Stimulated activated CD8-positive, alpha-beta memory T cell treated with anti-CD3 and anti-CD28 coated beads, Interleukin-4, amount 100 ng/mL, for 4 hours (primary cell): ENCODE data around the gene GATAD2A.

Experiments
- DNase-seq, 2 donors: peaks; one replicate each; pipeline ENCODE4 v3.0.0-alpha.2; 2020; ENCODE audit warnings: low read depth in 2 of 2, low spot score in 1 of 2

The GATAD2A gene

DNA sequence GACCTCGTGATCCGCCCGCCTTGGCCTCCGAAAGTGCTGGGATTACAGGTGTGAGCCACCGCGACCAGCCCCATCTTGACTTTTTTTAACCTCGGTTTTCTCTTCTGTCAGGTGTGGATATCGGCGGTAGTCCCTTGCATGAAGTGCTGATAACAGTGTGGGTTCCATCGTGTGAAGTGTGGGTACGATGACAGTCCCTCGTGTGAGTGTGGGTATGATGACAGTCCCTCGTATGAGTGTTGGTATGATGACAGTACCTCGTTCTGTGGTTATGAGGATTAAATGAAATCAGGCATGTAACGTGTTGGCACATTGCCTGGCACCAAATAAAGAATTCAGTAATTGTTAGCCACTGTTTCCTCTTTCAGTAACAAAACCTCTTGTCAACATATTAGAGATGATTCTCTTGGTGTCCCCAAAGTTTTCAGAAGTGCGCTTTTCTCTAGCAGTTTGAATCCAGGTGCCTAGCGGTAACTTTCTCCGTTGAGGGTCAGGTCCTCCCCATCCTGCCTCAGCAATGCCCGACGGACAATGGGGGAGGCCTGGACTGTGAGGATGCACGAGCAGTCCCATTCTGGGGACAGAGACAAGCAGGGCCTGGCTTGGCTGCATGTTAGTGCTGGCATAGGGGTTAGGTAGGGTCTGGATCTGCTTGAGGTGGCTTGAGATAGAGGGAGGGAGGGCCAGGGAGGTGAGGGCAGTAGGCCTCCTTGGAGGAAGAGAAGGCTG is 15.3 kb downstream of the GATAD2A start:
- peak in 1 of 2 donors; percentile 40 for DNase-seq

DNA sequence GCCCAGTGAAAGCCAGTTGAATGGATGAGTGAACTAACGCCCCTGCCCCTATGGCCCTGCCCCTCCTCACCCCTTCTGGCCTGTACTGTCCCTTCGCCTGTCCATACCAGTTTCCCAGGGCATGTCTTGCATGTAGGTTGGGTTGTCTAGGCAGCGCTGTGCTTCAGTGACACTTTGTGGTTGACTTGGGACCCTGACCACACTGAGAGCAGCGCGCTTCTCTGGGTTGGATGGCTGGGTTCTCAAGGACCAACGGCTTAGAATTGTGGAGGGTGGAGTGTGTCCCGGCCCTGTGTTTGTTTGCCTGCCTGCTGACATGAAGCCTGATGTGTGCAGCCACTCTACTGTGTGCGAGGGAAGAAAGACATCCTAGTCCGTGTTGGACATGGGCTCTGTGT is 15.8 kb downstream of the GATAD2A start:
- DNase-seq = no peak

DNA sequence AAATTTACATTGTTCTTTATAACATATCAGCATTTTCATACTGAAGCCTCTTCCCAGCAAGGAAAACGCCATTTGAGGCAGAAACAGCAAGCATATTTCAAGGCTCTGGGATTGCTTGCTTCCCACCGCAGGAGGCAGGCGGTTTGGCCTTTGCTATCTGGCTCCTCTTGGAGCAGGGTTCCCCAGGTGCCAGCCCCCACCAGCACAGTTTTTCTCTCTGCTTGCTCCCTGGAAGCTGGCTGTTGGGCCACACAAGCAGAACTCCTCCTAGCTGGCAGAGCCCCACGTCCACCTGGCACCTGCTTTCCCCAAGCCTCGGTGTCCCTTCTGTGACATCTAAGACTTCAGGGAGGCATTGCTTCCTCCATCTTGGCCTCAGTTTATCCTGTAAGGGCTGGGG is 16.7 kb downstream of the GATAD2A start:
- no peak for DNase-seq

DNA sequence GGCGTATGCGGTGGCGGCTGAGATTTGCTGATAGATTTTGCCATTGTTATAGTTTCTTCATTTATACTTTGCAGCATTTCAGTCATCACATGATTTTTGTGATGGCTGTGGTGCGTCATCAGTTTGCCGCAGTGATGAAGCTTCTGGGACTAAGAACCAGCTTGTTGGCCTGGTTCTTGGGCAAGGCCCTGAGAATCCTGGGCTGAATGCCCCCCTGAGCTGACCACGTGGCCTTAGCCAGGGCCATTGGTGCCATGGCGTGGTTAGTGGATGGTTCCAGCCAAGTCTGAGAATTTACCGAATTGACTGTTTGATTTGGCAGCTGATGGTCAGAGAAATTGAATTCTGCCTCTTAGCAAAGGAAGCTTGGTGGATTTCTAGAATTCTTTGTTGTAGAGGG is 17.8 kb downstream of the GATAD2A start:
- no peak for DNase-seq

DNA sequence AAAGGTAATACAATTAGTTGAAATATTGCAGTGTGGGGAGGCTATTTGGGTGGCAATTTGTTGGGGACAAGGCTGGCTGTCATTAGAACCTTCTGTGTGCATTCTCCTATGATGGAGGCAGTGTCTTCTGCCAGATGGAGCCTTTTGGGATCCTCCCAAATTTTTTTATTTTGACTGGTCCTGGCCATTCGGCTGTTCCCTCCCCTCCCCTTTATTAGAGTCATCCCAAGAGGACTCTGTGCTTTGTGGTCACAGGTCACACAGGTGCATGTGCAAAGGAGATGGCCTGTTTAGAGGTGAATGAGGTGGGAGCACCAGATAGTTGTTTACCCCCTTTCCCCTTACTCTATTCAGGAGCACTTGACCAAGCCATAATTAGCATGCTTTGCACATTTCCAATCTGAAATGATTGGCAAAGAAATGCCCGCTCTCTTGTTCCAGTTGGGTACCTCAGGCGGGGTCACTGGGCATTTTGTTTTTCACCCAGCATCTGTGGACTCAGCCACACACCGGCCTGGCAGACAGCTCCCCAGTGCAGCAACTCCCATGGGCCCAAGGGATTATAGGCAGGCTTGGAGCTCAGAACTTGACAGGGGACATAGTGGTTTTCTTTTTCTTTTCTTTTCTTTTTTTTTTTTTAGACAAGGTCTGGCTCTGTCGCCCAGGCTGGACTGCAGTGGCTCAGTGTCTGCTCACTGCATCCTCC is 19.8 kb downstream of the GATAD2A start:
- no peak for DNase-seq

DNA sequence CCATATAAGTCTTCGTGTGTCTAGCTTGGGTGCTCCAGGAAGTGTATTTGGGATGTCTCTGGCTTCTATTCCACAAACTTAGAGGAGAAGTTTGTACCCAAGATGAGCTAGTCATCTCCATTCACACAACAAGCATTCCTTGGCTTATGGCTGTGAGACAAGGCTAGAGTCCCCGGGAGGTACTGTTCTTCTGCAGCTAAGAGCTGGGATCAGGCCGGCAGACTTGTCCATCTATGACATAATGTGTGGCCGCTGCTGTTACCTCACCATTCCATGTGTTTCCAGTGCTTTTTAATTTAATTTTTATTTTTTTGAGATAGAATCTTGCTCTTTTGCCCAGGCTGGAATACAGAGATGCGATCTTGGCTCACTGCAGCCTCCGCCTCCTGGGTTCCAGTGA is 20.7 kb downstream of the GATAD2A start:
- DNase-seq = no peak

DNA sequence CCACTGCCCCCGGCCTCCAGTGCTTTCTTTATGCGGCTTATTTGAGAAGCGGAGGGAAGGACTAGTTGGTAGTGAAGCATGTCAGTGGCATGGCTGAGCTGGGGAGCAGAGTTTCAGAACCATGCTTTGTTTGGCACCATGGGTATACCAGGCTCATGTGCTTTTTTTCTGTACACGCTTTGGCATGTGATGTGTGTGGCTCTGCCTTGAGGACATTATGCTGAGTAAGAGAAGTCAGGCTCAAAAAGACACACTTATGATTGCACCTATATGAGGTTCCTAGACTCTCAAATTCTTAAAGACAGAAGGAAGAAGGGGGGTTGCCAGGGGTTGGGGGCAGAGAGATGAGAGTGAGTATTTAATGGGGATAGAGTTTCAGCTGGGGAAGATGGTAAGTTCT is 21.3 kb downstream of the GATAD2A start:
- DNase-seq = no peak

DNA sequence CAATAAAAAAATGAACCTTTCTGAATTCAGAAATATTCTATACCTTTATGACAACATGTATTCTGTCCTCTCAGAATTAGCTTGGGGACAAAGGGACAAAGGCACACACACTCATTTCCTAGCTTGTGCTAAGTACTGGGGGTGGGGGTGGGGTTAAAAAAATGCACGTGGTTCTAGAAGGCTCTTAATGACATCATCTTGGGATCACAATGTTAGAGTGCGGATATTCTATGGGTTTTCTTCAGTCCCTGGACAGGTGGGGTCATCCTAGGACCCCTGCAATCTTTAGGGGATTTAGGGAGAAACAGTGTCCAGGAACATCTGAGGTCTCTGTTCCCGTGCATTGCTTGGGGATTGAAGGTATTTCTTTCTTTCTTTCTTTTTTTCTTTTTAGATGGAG is 21.8 kb downstream of the GATAD2A start:
- no peak for DNase-seq

DNA sequence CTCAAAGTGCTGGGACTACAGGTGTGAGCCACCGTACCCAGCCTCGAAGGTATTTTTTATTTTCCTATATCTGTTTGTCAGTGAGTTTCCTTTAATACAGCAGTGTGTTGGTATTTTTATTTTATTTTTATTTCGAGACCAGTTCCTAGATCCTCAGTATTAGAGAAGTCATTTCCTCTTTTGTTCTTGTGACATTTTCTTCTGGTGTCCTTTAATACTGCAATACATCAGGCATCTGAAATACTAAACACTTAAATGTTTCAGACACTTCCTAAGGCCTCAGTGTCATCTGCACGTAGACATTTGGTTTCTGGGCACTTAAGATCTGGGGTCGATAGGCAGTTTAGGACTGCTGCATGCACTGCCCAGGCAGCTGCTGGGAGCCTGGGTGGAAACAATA is 22.5 kb downstream of the GATAD2A start:
- DNase-seq = no peak

DNA sequence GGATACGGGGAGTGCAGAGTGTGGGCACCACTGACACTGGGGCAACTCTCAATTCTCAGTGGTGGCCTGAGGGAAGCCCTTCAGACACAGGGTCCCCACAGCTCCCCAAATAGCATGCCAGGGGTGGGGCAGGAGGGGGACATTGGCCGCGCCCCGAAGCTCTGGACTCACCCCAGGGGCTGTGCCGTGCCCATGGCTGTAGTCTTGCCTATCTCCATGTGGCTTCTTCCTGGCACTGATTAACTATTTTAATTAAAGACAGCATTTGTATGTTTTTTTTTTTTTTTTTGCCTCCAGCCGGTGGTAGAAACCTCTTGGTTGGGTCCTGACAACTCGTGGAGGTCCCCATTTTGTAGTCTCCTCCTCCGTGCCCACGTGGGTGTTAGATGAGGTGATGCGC is 23.3 kb downstream of the GATAD2A start:
- DNase-seq = no peak

DNA sequence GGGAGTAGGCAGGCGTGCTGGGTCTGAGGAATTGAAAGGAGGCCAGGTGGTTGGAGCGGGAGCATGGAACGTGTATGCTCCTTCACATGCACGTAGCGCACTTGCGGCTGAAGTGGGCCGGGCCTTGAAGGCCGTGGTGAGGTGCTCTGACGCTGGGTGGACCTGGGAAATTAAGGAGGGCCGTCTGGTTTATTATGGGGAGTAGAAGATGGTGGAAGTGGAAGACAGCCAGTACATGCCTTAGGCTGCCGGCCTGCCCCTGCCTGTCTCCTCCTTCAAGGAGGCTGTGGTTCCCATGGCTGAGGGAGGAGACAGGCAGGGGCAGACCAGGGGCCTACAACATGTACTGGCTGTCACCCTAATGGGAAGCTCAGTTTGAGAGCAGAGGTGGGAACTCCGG is 23.9 kb downstream of the GATAD2A start:
- DNase-seq = no peak

DNA sequence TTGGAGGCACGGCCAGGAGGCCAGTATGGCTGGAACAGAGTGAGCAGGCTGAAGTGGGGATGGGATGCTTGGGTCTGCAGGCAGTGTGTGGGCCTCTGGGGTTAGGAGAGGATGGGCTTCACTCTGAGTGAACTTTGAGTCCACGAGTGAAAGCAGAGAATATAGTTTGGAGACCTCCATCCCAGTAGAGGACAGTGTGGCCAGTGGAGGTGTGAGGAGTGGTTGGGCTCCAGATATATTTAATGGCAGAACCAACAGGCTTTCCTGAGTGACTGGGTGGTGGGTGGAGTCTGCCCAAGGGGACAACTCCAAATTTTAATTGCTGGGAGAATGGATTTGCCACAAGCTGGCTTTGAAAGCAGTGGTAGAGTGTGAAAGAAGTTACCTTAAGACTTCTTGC is 27.3 kb downstream of the GATAD2A start:
- no peak for DNase-seq

DNA sequence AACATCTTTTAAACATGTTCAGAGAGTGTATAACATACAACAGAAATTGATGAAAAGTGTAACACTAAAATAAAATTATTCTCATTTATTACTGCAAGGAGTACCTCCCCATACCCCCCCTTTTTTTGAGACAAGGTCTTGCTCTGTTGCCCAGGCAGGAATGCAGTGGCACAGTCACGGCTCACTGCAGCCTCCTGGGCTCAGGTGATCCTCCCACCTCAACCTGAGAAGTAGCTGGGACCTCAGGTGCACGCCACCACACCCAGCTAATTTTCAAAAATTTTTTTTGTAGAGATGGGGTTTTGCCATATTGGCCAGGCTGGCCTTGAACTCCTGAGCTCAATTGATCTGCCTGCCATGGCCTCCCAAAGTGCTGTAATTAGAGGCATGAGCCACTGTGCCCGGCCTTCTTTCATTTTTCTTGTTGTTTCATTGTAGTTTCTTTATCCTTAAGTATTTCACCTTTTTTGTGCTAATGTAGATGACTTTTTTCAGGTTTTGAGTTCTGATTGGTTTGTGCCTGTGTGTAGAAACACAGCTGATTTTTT is 28.3 kb downstream of the GATAD2A start:
- DNase-seq = no peak

DNA sequence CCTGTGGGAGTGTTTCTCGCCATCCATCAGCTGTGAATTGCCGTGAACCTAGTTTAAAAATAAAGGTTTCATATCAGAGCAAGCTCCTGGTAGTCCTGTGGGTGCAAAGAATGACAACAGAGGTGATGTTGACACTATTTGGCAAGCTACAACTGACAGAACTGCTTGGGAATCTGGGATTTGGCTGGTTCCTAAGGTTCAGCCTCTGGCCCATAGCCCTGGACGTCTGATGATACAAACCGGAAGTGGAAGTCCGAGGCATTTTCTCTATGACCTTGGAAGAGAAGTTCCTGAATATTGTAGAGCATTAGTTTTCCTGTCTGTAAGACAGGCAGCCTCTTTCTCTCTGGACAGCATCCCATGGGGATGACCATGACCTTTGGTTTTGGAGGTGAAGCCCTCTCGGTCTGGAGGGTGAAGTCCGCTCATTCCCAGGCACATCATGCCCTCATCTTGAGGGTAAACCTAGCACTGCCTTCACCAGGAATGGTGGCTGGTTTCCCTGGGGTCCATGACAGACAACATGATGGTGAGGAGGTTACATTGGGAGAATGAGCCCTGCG is 29.1 kb downstream of the GATAD2A start:
- no peak for DNase-seq

DNA sequence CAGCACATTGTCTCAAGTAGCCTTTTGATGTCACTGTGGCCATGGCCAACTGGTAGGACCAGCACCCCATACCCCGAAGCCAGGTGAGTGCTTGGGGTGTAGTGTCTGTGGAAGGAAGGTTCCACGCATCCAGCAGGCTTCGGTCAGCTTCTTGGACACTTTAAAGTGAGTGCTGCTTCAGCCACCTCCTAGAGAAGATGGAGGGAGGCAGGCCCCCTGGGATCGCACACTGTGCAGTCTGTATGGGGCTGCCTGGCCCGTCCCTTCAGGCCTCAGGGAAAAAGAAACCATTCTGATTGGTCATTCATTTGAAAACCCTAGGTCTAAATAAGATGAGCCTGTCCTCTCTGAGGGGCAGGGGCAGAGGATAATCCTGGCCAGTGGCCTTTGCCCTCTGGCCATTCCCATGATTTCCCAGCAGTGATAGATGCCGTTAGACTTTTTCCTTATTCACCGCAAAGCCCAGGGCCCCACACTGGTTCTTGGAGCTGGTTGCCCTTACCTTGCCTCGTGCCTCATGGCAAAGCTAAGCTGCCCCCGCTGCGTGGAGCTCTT is 30.7 kb downstream of the GATAD2A start:
- DNase-seq = no peak

DNA sequence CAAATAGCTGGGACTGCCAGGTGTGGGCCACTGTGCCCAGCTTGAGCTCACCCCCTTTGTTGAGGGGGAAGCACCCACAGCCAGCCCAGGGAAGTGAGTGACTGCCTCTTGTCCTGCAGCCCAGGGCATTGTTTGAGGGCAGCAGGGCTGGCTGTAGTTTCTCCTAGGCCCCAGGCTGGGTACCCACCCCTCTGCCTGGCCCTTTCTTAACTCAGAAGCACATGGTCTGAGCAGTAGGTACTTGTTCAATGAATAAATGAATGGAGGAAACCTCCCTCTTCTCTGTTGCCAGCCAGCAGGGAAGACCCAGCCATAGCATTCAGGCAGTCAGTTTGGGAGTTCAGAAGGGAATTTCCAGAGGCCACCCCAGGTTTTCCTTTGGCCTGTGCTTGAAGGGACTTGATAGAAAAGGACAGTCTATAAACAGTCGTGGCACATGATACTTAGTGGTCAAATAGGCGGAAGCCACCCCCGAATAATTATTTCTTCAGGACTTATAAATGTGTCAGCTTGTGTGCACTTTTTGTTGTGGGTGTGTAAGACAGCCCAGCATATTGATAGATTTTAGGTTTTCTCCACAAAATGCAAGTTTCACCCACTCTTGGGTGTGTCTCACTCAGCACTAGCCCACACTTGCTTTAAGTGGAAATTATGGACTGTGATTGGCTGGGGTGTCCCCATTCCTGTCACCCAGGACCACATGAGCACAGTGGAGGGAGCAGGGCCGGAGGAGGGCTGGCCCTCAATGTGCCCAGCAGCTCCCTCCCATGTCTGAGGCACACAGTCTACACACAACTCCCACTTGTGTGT is 33.1 kb downstream of the GATAD2A start:
- no peak for DNase-seq

DNA sequence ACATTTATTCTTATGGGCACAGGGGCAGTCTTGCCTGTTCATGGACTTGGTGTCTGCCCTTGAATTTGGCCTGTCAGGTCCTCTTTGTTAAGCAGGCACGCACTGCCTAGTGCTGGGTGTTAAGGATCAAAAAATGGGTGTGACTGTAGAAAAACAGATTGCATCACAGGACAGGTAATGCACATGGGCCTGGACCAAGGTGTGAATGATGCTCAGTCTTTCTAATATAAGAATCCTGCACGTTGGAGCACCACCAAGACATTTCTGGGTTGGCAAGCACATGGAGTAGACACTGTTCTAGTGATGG is 33.7 kb downstream of the GATAD2A start:
- no peak for DNase-seq

DNA sequence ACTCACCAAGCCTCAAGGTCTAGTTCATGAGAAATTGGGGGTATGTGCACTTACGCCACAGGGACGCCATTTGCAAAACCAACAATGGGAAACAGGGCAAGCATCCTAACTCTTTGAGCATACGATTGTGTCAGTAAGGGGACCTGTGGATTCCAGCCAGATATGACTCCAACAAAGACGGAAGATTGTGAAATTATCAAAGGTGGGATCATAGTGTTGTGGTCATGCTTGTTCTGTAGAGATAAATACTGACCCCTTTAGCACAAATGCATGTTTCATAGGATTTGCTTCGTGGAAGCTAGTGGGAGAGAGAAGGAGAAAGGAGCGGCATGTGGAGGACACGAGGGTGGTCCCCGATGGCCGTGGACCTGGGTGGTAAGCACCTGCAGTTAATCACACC is 37.8 kb downstream of the GATAD2A start:
- no peak for DNase-seq

DNA sequence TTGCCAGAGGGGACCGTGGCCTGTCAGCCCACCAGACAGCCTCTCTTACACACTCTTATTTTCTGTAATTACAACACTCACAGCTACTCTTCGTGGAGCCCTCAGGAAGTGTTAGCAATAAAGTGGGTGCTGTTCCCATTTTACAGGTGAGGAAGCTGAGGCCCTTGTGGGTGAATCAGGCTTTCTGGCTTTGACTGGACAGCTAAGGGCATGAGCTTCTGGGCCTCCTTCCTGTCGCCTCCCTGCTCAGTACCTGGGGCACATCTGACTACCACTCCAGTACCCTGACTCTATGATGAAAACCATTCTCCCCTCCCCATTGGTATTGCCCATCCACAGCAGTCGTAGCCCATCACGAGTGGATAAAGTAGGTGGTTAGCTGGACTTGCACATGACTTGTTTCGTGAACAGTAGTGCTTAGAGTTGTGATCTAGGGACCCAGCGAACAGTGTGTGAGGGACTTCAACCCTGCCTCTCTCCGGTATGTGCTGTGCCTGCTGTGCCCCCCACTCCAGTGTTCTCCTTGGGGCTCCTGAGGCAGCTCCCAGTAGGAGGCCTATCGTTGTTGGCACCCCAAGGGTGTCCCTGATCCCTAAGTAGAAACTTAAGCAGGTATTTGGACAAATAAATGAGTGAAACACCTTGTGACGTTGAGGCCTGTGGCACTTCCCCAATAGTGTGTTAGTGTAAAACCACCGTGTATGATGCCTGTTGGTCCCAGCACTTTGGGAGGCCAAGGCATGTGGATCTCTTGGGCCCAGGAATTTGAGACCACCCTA is 38.6 kb downstream of the GATAD2A start:
- DNase-seq = no peak

DNA sequence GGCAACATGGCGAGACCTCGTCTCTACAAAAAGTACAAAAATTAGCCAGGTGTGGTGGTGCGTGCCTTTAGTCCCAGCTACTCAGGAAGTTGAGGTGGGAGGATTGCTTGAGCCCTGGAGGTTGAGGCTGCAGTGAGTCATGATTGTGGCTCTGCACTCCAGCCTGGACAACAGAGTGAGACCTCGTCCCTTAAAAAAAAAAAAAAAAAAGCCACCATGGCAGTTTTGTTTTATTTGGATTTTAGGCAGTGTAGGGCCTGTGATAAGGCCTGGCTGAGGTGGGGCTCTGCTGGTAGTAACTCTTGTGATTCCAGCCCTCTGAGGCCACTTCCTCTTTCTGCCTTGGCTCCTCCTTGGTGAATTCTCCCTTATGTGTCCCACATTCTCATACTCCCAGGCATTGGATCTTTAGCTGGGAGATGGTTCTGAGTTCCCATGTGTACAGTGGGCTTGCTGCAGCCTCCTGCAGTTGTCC is 39.2 kb downstream of the GATAD2A start:
- DNase-seq = no peak

DNA sequence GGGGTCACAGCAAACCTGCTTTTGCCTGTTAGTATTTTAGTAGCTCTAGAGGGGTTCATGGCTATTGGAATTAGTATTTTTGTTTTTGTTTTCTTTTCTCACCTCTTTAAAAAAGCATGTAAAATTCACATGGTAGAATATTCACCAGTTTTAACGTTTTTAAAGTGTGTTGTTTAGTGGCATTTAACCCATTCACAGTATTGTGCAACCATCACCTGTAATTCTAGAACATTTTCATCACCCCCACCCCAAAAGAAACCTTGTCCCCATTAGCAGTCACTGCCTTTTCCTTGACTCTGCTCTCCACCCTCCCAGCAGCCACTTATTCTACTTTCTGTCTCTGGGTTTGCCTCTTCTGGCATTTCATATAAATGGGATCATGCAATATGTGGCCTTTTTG is 39.8 kb downstream of the GATAD2A start:
- DNase-seq = no peak
